K562 (cell line): ENCODE measurements around the gene KMT2E. TPM values are rescaled to one million over a fixed set of nuclear protein-coding genes. Genes with fewer than 3 reads are reported as not detected.

Experiments
- ATAC-seq: fragments of 200-7000 bp; cut with Tn5 transposase; 3 replicates; pipeline ENCODE4 v1.9.1; 2020; ENCODE audit warnings: moderate library complexity
- BruUV-seq: library from RNA; stranded (reverse); fragments of 400-500 nt; replicated peaks from 2 replicates; lab custom pipeline; 2021; lab: Mats Ljungman, UMichigan
- CTCF ChIA-PET: fragments of 300-600 bp; formaldehyde crosslinking; extraction: SDS; loops from one replicate; lab custom pipeline; 2021; ENCODE audit warnings: low intra/inter-chr PET ratio; lab: Yijun Ruan, JAX
- POLR2A ChIA-PET: fragments of 300-600, 350-650 bp; sonication (Branson Sonifier 250); formaldehyde crosslinking; extraction: SDS; loops from one replicate; lab custom pipeline; 2021; ENCODE audit warnings: antibody characterized with exemption, inconsistent platforms; lab: Yijun Ruan, JAX
- DNase-seq, 4 experiments: peaks; one replicate each; pipeline versions ENCODE4 v3.0.0 to v3.0.0-alpha.2; 2011 to 2018; ENCODE audit warnings: low spot score in 3 of 4, mixed read lengths in 3 of 4; ENCODE audit errors: extremely low read depth in 1 of 4
- FAIRE-seq: peaks from 2 replicates; lab custom pipeline; 2011; peaks lifted over from hg19 to GRCh38; lab: Jason Lieb, UNC
- H2AFZ ChIP-seq: 2 replicates; pipeline ENCODE4 v1.6.0; 2011; ENCODE audit warnings: low read depth, low read length, control low read depth, inconsistent platforms
- H3K27ac ChIP-seq: fragments of 200-600 bp; 3 replicates; pipeline ENCODE4 v1.8.0; 2011; ENCODE audit warnings: low read depth, mild to moderate bottlenecking, control low read depth, inconsistent platforms, low read length, moderate library complexity, mixed read lengths; ENCODE audit errors: extremely low read depth
- H3K27me3 ChIP-seq, 2 experiments: fragments of 300-600 bp in 1 of 2; 2 replicates in 1 of 2; 3 replicates in 1 of 2; pipeline versions ENCODE4 v1.6.0 to v1.8.0; 2011; ENCODE audit warnings: inconsistent platforms in 2 of 2, low read length in 2 of 2, mild to moderate bottlenecking in 1 of 2, mixed read lengths in 1 of 2, moderate library complexity in 1 of 2; ENCODE audit not compliant: control insufficient read depth in 2 of 2, insufficient read depth in 2 of 2
- H3K36me3 ChIP-seq: fragments of 300-600 bp; 3 replicates; pipeline ENCODE4 v1.8.0; 2011; ENCODE audit warnings: mild to moderate bottlenecking, low read length, inconsistent platforms; ENCODE audit not compliant: control insufficient read depth, insufficient read depth
- H3K4me1 ChIP-seq, 2 experiments: fragments of 200-600 bp in 1 of 2; replicated peaks in 1 of 2; 2 replicates in 1 of 2; 3 replicates in 1 of 2; pipeline versions ENCODE4 v1.5.1 to v1.8.0; 2011; ENCODE audit warnings: inconsistent platforms in 2 of 2, low read length in 2 of 2, mild to moderate bottlenecking in 1 of 2, mixed read lengths in 1 of 2, moderate library complexity in 1 of 2; ENCODE audit not compliant: control insufficient read depth in 2 of 2, insufficient read depth in 2 of 2
- H3K4me2 ChIP-seq: 2 replicates; pipeline ENCODE4 v1.6.1; 2011; ENCODE audit warnings: low read length, control low read depth, inconsistent platforms, mixed read lengths; ENCODE audit not compliant: insufficient read depth
- H3K4me3 ChIP-seq: fragments of 200-600 bp; sonication (generic), shearing (Covaris generic); 2 replicates; pipeline ENCODE4 v1.5.1; 2016; ENCODE audit warnings: control low read depth, inconsistent platforms
- H3K79me2 ChIP-seq: fragments of 200-600 bp; 3 replicates; pipeline ENCODE4 v1.8.0; 2011; ENCODE audit warnings: low read length, inconsistent platforms; ENCODE audit not compliant: control insufficient read depth, insufficient read depth
- H3K9ac ChIP-seq, 2 experiments: 2 replicates each; pipeline versions ENCODE4 v1.6.0 to v1.6.1; 2011; ENCODE audit warnings: low read depth in 2 of 2, low read length in 2 of 2, control low read depth in 1 of 2, inconsistent platforms in 1 of 2, mild to moderate bottlenecking in 1 of 2, mixed read lengths in 1 of 2; ENCODE audit not compliant: insufficient read depth in 1 of 2
- H3K9me1 ChIP-seq: one replicate; pipeline ENCODE4 v1.6.0; 2011; ENCODE audit warnings: inconsistent platforms, mild to moderate bottlenecking, low read length, moderate library complexity; ENCODE audit not compliant: control insufficient read depth, insufficient read depth
- H3K9me3 ChIP-seq: replicated peaks from 2 replicates; pipeline ENCODE4 v1.5.1; 2011; ENCODE audit warnings: low read depth, low read length, inconsistent platforms; ENCODE audit not compliant: control insufficient read depth, insufficient read depth
- H4K20me1 ChIP-seq: replicated peaks from 2 replicates; pipeline ENCODE4 v1.6.1; 2011; ENCODE audit warnings: low read length, inconsistent platforms, mixed read lengths; ENCODE audit not compliant: control insufficient read depth, insufficient read depth
- CREB5 ChIP-seq: fragments of 250-450 bp; sonication (Bioruptor Pico); IDR thresholded peaks from 2 replicates; pipeline ENCODE4 v1.5.0; 2020; ENCODE audit warnings: mild to moderate bottlenecking
- CXXC5 ChIP-seq: fragments of 250-450 bp; sonication (Bioruptor Pico); IDR thresholded peaks from 2 replicates; pipeline ENCODE4 v1.8.0; 2022; ENCODE audit warnings: inconsistent platforms, mild to moderate bottlenecking, moderate library complexity
- EP400 ChIP-seq: fragments of 450-650 bp; IDR thresholded peaks from 2 replicates; pipeline ENCODE4 v1.6.1; 2017; ENCODE audit warnings: antibody characterized with exemption, mild to moderate bottlenecking, moderate library complexity
- NCOA2 ChIP-seq, 2 experiments: fragments of 450-650 bp; IDR thresholded peaks; 2 replicates each; pipeline ENCODE4 v1.6.1; 2018; ENCODE audit warnings: mild to moderate bottlenecking in 2 of 2, moderate library complexity in 1 of 2; ENCODE audit not compliant: partially characterized antibody in 2 of 2
- RBM22 ChIP-seq: fragments of 200-400 bp; formaldehyde crosslinking; IDR thresholded peaks from 2 replicates; pipeline ENCODE4 v1.6.1; 2018; ENCODE audit warnings: low read length, low read depth; ENCODE audit not compliant: poor library complexity, severe bottlenecking
- RFX5 ChIP-seq: IDR thresholded peaks from 2 replicates; pipeline ENCODE4 v1.6.1; 2011; ENCODE audit warnings: low read depth, mild to moderate bottlenecking, improper control_type of control experiment, low read length
- SMARCE1 ChIP-seq: fragments of 450-650 bp; IDR thresholded peaks from 2 replicates; pipeline ENCODE4 v1.7.1; 2016; ENCODE audit warnings: mild to moderate bottlenecking
- TAF9B ChIP-seq: fragments of 450-650 bp; IDR thresholded peaks from 2 replicates; pipeline ENCODE4 v1.6.1; 2018; ENCODE audit warnings: mild to moderate bottlenecking; ENCODE audit not compliant: partially characterized antibody
- XRCC5 ChIP-seq: fragments of 200-400 bp; formaldehyde crosslinking; IDR thresholded peaks from 2 replicates; pipeline ENCODE4 v1.6.1; 2017; ENCODE audit warnings: low read depth, mild to moderate bottlenecking, low read length
- WGBS: fragments of 100-300 bp; shearing (Covaris generic); methylation state at CpG from one replicate; pipeline ENCODE4 v1.1.6; 2016; ENCODE audit warnings: low coverage, mixed read lengths; ENCODE audit not compliant: insufficient coverage; ENCODE audit errors: missing lambda C conversion rate; 5-methylcytosine and 5-hydroxymethylcytosine counted together
- in situ Hi-C: fragments of 300-500 bp; cut with MboI; formaldehyde crosslinking; loops from 4 replicates; pipeline ENCODE4 v1.15.0; 2018; ENCODE audit warnings: inconsistent platforms, mixed read lengths
- intact Hi-C: fragments of 100-400 bp; cut with micrococcal nuclease; formaldehyde crosslinking; loops from 2 replicates; pipeline ENCODE4 v1.14.2; 2022
- polyA plus RNA-seq, 8 experiments: library from polyadenylated mRNA; depleted of rRNA in 4 of 8; stranded (reverse) in 5 of 8; unstranded in 3 of 8; fragments of >200 nt; fragmentation: Nextera tagmentation in 2 of 8; fragmentation: Illumina TruSeq in 1 of 8; extraction: Ambion mirVana in 2 of 8; extraction: Trizol in 1 of 8; gene quantifications; 2 replicates each; pipeline versions ENCODE4 v1.2.1 to v1.2.3, GENCODE V29; 2011 to 2014; ENCODE audit warnings: inconsistent platforms in 1 of 8, missing spikeins in 1 of 8
- total RNA-seq, 7 experiments: library from RNA; depleted of rRNA in 6 of 7; stranded (reverse); fragments of >200 nt in 6 of 7; fragmentation: Illumina TruSeq in 2 of 7; extraction: Trizol in 2 of 7; gene quantifications; 2 replicates each; pipeline versions ENCODE4 v1.2.1 to v1.2.3, GENCODE V29; 2011 to 2021; ENCODE audit warnings: low replicate concordance in 1 of 7

Gene KMT2E
- total and polyA plus RNA-seq, 9 of the 15 experiments (the other 6 are each of a cell fraction or from before 2014, with no cell fraction given): 8.9 to 55.3 (median 38.1) TPM

GRCh38 chr7:105086850-105087249 lies 72.8 kb downstream of the KMT2E start:
- Histone ChIP-seq H3K4me1 (no peaks in the 10 kb centered on the region; a peak in 1 of 5 replicates), H3K27ac (no peak overlapping the region), H2AFZ (no peak overlapping the region), H4K20me1 (no peaks in the 10 kb centered on the region; the same call in 1 of the 2 replicates), H3K4me2 (no peak overlapping the region), H3K9me3 (no peaks in the 10 kb centered on the region), H3K36me3 (peaks cover 80% of the 10 kb centered on the region), H3K9ac (no peak overlapping the region), H3K27me3 (no peaks in the 10 kb centered on the region), H3K4me3 (no peak overlapping the region), H3K79me2 (no peaks in the 10 kb centered on the region), H3K9me1 (no peaks in the 10 kb centered on the region)
- intact Hi-C loops: no loop called here
- FAIRE-seq (no peak), DNase-seq (no peak), ATAC-seq (no peak)
- in situ Hi-C loops: no loop called here
- TF ChIP-seq CXXC5 (CRISPR knock-in tag): no peak
- peak in 1 of 2 experiments; percentile 98 for TF ChIP-seq NCOA2 (IDR thresholded peaks at IDR 0.05; ENCODE audit: partially characterized antibody in 2 of 2)
- TF ChIP-seq TAF9B: peak; percentile 42
- TF ChIP-seq EP400: peak; percentile 28; the same call in 1 of the 2 replicates
- TF ChIP-seq XRCC5: no peak
- no peak for TF ChIP-seq SMARCE1
- TF ChIP-seq RBM22: peak; percentile 9
- TF ChIP-seq RFX5: 0 out of 2 replicates have a peak, but pooled peaks have one; percentile 15
- TF ChIP-seq CREB5: no peak
- ChIA-PET CTCF (interaction anchor here (0.7 kb wide), 1 partner anchor 1079 kb away, joined by 4 read pairs; no protein-coding TSS in a partner anchor), POLR2A (interaction anchor here (0.6 to 1.0 kb wide), 3 partner anchors 51 to 1935 kb away, joined by 3 read pairs; no protein-coding TSS in a partner anchor)
- BruUV-seq: no TSS peak
- WGBS: 96% methylated on average over 3 of the region's 3 CpGs
